SK-N-SH (cell line): ENCODE measurements around the gene APLP2. TPM values are rescaled to one million over a fixed set of nuclear protein-coding genes. Genes with fewer than 3 reads are reported as not detected.

Experiments
- CTCF ChIA-PET: fragments of 300-600, 350-600 bp; formaldehyde crosslinking; extraction: SDS; loops from one replicate; lab custom pipeline; 2021; lab: Yijun Ruan, JAX
- POLR2A ChIA-PET: fragments of 350-600 bp; sonication (Branson Sonifier 250); formaldehyde crosslinking; extraction: SDS; loops from one replicate; lab custom pipeline; 2020; ENCODE audit warnings: antibody characterized with exemption, inconsistent platforms; lab: Yijun Ruan, JAX
- DNase-seq: peaks from one replicate; pipeline ENCODE4 v3.0.0; 2012
- H2AFZ ChIP-seq: fragments of 200-600 bp; sonication (generic); 2 replicates; pipeline ENCODE4 v1.8.1; 2016; ENCODE audit warnings: antibody characterized with exemption, mild to moderate bottlenecking, low read depth
- H3F3A ChIP-seq: fragments of 200-600 bp; sonication (generic); replicated peaks from 2 replicates; pipeline ENCODE3; 2016; ENCODE audit warnings: antibody characterized with exemption, mild to moderate bottlenecking; ENCODE audit not compliant: insufficient read depth
- H3K27ac ChIP-seq, 2 experiments: fragments of 200-500 bp in 1 of 2; fragments of 200-600 bp in 1 of 2; sonication (Bioruptor generic) in 1 of 2; sonication (generic), shearing (Covaris generic) in 1 of 2; 2 replicates each; pipeline versions ENCODE4 v1.5.1 to v1.6.1; 2014 to 2016; ENCODE audit warnings: low read depth in 2 of 2, inconsistent platforms in 1 of 2, low read length in 1 of 2, mild to moderate bottlenecking in 1 of 2, mixed read lengths in 1 of 2
- H3K27me3 ChIP-seq: fragments of 200-600 bp; sonication (generic), shearing (Covaris generic); 2 replicates; pipeline ENCODE4 v1.6.1; 2016; ENCODE audit warnings: mixed run types; ENCODE audit not compliant: insufficient read depth
- H3K36me3 ChIP-seq, 2 experiments: fragments of 200-500 bp in 1 of 2; fragments of 200-600 bp in 1 of 2; sonication (Bioruptor generic) in 1 of 2; sonication (generic) in 1 of 2; replicated peaks in 1 of 2; 2 replicates each; pipeline versions ENCODE3 to v1.5.1; 2014 to 2016; ENCODE audit warnings: low read length in 1 of 2, mild to moderate bottlenecking in 1 of 2; ENCODE audit not compliant: insufficient read depth in 2 of 2, control insufficient read depth in 1 of 2
- H3K4me1 ChIP-seq, 2 experiments: fragments of 200-500 bp in 1 of 2; fragments of 200-600 bp in 1 of 2; sonication (Bioruptor generic) in 1 of 2; sonication (generic), shearing (Covaris generic) in 1 of 2; 2 replicates each; pipeline versions ENCODE4 v1.5.1 to v1.6.1; 2014 to 2016; ENCODE audit warnings: low read depth in 1 of 2, low read length in 1 of 2, mixed run types in 1 of 2; ENCODE audit not compliant: insufficient read depth in 2 of 2, control insufficient read depth in 1 of 2
- H3K4me2 ChIP-seq: fragments of 200-600 bp; sonication (generic), shearing (Covaris generic); 2 replicates; pipeline ENCODE4 v1.6.1; 2017; ENCODE audit warnings: mixed run types
- H3K4me3 ChIP-seq, 2 experiments: fragments of 200-500 bp in 1 of 2; fragments of 200-600 bp in 1 of 2; sonication (Bioruptor generic) in 1 of 2; sonication (generic), shearing (Covaris generic) in 1 of 2; 2 replicates each; pipeline versions ENCODE4 v1.5.1 to v1.8.1; 2014 to 2016; ENCODE audit warnings: low read depth in 2 of 2, inconsistent platforms in 1 of 2, low read length in 1 of 2, mild to moderate bottlenecking in 1 of 2, mixed read lengths in 1 of 2, moderate library complexity in 1 of 2
- H3K79me2 ChIP-seq: fragments of 200-600 bp; sonication (generic); 2 replicates; pipeline ENCODE4 v1.8.1; 2017; ENCODE audit warnings: mild to moderate bottlenecking; ENCODE audit not compliant: insufficient read depth
- H3K9ac ChIP-seq: fragments of 200-600 bp; sonication (generic); 2 replicates; pipeline ENCODE4 v1.6.1; 2017; ENCODE audit warnings: mixed run types
- H3K9me2 ChIP-seq: fragments of 200-600 bp; sonication (generic); 2 replicates; pipeline ENCODE4 v1.6.1; 2017; ENCODE audit warnings: mixed run types
- H3K9me3 ChIP-seq: fragments of 200-600 bp; sonication (generic); 2 replicates; pipeline ENCODE4 v1.6.1; 2017; ENCODE audit warnings: mixed run types, mild to moderate bottlenecking, moderate library complexity
- H4K20me1 ChIP-seq: fragments of 200-600 bp; sonication (generic); 2 replicates; pipeline ENCODE4 v1.6.1; 2017; ENCODE audit warnings: mild to moderate bottlenecking, mixed run types; ENCODE audit not compliant: insufficient read depth
- EP300 ChIP-seq, 2 experiments: IDR thresholded peaks; 2 replicates each; pipeline versions ENCODE4 v1.4.0 to v1.6.1; 2012; ENCODE audit warnings: borderline replicate concordance in 1 of 2, low read depth in 1 of 2, low read length in 1 of 2
- EZH2phosphoT487 ChIP-seq: fragments of 200-600 bp; sonication (generic); IDR thresholded peaks from 2 replicates; pipeline ENCODE4 v1.6.1; 2017; ENCODE audit warnings: low read depth, mixed run types, mild to moderate bottlenecking, antibody characterized with exemption, moderate library complexity, borderline replicate concordance
- FOSL2 ChIP-seq: IDR thresholded peaks from 2 replicates; pipeline ENCODE4 v1.4.0; 2012; ENCODE audit warnings: low read depth, mild to moderate bottlenecking, moderate library complexity, borderline replicate concordance
- FOXJ3 ChIP-seq: sonication (generic); formaldehyde crosslinking; IDR thresholded peaks from 2 replicates; pipeline ENCODE4 v1.5.1; 2020; ENCODE audit warnings: mild to moderate bottlenecking, missing genetic modification reagents
- FOXM1 ChIP-seq: IDR thresholded peaks from 2 replicates; pipeline ENCODE4 v1.4.0; 2012; ENCODE audit warnings: low read depth, mild to moderate bottlenecking
- GABPA ChIP-seq: IDR thresholded peaks from 2 replicates; pipeline ENCODE4 v1.4.0; 2012; ENCODE audit warnings: low read depth, mild to moderate bottlenecking
- MEF2A ChIP-seq: IDR thresholded peaks from 2 replicates; pipeline ENCODE4 v1.4.0; 2012; ENCODE audit warnings: low read depth, borderline replicate concordance
- MXI1 ChIP-seq: IDR thresholded peaks from 2 replicates; pipeline ENCODE4 v1.6.1; 2012; ENCODE audit warnings: mild to moderate bottlenecking, low read depth, low read length, improper control_type of control experiment
- NFIC ChIP-seq: IDR thresholded peaks from 2 replicates; pipeline ENCODE4 v1.4.0; 2012; ENCODE audit warnings: borderline replicate concordance
- POLR2AphosphoS5 ChIP-seq: IDR thresholded peaks from 2 replicates; pipeline ENCODE4 v1.6.1; 2012; ENCODE audit warnings: low read depth, low read length
- RAD21 ChIP-seq: IDR thresholded peaks from 2 replicates; pipeline ENCODE4 v1.6.1; 2012; ENCODE audit warnings: mild to moderate bottlenecking, low read length
- RFX5 ChIP-seq: IDR thresholded peaks from 2 replicates; pipeline ENCODE4 v1.6.1; 2012; ENCODE audit warnings: mild to moderate bottlenecking, improper control_type of control experiment, low read length
- SIN3A ChIP-seq: IDR thresholded peaks from 2 replicates; pipeline ENCODE4 v1.6.1; 2012; ENCODE audit warnings: low read depth, mild to moderate bottlenecking, low read length, moderate library complexity, borderline replicate concordance
- TEAD4 ChIP-seq: IDR thresholded peaks from 2 replicates; pipeline ENCODE4 v1.4.0; 2012; ENCODE audit warnings: mild to moderate bottlenecking, borderline replicate concordance; ENCODE audit not compliant: insufficient read depth
- ZBTB33 ChIP-seq: IDR thresholded peaks from 2 replicates; pipeline ENCODE4 v1.4.0; 2012; ENCODE audit warnings: low read depth, borderline replicate concordance
- WGBS: methylation state at CpG from one replicate; pipeline ENCODE4 v1.1.6; 2017; ENCODE audit warnings: low lambda C conversion rate; 5-methylcytosine and 5-hydroxymethylcytosine counted together
- polyA plus RNA-seq, 3 experiments: library from polyadenylated mRNA; depleted of rRNA; stranded (reverse); fragments of >200 nt; gene quantifications; 2 replicates each; pipeline ENCODE4 v1.2.3, GENCODE V29; 2012
- TF ChIP-seq, protein P1 (sequence below): IDR thresholded peaks from 2 replicates; pipeline ENCODE4 v1.4.0; 2012; ENCODE audit warnings: low read depth, borderline replicate concordance

The APLP2 gene
- polyA plus RNA-seq, 1 of the 3 experiments (the other 2 are of a cell fraction), result 424 TPM

DNA sequence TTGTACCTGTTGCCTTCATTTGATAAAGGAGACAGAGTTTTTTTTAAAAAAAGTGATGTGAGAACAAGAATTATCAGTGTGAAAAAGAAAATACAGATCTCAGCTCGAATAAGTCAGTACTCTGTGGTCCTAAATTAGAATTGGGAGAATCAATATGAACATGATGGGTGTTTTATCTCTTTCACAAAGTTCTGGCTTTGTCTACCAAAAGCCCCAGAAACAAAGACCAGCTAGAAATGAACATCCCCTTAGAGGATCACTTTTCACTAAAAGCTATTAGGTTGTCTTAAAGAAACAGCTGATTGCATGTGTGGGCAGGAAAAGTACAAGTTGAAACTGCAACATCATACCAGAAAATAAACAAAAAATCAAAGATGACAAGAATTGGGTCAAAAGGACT, 81.5 kb downstream of the APLP2 start:
- Histone ChIP-seq H3K36me3 (peaks cover 2 to 14% of the 10 kb centered on the region in 2 experiments), H3K27me3 (no peaks in the 10 kb centered on the region), H3K4me3 (no peak overlapping the region), H3K9ac (no peak overlapping the region), H2AFZ (no peak overlapping the region), H3K27ac (no peak overlapping the region), H3K79me2 (no peaks in the 10 kb centered on the region), H3K4me1 (no peaks in the 10 kb centered on the region), H3K9me3 (no peaks in the 10 kb centered on the region), H3K4me2 (no peak overlapping the region), H3F3A (peaks cover 6% of the 10 kb centered on the region), H4K20me1 (no peaks in the 10 kb centered on the region), H3K9me2 (no peaks in the 10 kb centered on the region)
- TF ChIP-seq SIN3A, result no peak
- TF ChIP-seq MXI1, result no peak
- no peak for TF ChIP-seq MEF2A
- TF ChIP-seq, protein P1, sequence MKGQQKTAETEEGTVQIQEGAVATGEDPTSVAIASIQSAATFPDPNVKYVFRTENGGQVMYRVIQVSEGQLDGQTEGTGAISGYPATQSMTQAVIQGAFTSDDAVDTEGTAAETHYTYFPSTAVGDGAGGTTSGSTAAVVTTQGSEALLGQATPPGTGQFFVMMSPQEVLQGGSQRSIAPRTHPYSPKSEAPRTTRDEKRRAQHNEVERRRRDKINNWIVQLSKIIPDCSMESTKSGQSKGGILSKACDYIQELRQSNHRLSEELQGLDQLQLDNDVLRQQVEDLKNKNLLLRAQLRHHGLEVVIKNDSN, result no peak
- TF ChIP-seq RFX5, result no peak
- TF ChIP-seq FOSL2, result no peak
- no peak for TF ChIP-seq GABPA
- no peak for TF ChIP-seq EZH2phosphoT487
- no peak for TF ChIP-seq FOXJ3 (CRISPR knock-in tag)
- no peak for TF ChIP-seq FOXM1
- no peak for TF ChIP-seq TEAD4
- TF ChIP-seq RAD21, result no peak
- no peak for TF ChIP-seq NFIC
- TF ChIP-seq POLR2AphosphoS5, result no peak
- TF ChIP-seq ZBTB33, result no peak
- TF ChIP-seq EP300 (IDR thresholded peaks at IDR 0.05; ENCODE audit: borderline replicate concordance in 1 of 2, low read depth in 1 of 2, low read length in 1 of 2), result no peak
- no peak for DNase-seq
- ChIA-PET POLR2A (no interaction called here), CTCF (interaction anchor here (1.1 to 1.6 kb wide), 4 partner anchors 19 to 225 kb away, joined by 3 to 4 read pairs (median 3); no protein-coding TSS in a partner anchor)
- 90% methylated on average over 1 of the region's 1 CpG for WGBS
